GM13977 (cell line): ENCODE data around the gene PHLDB2.

Source experiments
- DNase-seq: peaks from one replicate; pipeline ENCODE4 v3.0.0; 2012; ENCODE audit warnings: low spot score
- in situ Hi-C: fragments of 300-500 bp; cut with MboI; formaldehyde crosslinking; loops from one replicate; pipeline ENCODE4 v1.12.0; 2022; ENCODE audit warnings: low sequenced_read_pairs, low pct_unique_long_range_greater_than_20kb, mixed read lengths, inconsistent platforms; ENCODE audit not compliant: unreplicated experiment
- TF ChIP-seq, protein P1 (sequence below): IDR thresholded peaks from 2 replicates; pipeline ENCODE4 v1.5.1; 2012; ENCODE audit warnings: mild to moderate bottlenecking, control low read depth; ENCODE audit not compliant: insufficient read depth; ENCODE audit errors: extremely low read depth, missing control alignments

Gene PHLDB2

DNA sequence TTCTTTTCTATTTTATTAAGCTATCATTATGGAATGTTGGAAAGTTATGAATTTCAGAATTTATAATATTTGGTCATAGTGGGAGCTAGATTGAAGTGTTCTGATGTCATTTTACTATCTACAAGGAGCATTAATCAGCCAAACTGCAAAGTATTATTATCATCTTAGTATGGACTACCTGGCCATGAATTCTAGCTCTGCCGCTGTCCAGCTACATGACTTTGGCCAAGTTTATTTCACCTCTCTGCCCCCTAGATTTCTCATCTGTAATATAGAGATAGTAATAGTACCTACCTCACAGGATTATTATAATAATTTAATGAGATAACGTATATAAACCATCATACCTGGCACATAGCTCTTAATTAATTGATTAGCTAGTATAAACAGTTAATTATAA lies 92.0 kb downstream of the PHLDB2 start:
- in situ Hi-C loops, result no loop called here
- DNase-seq, result no peak
- TF ChIP-seq, protein P1, sequence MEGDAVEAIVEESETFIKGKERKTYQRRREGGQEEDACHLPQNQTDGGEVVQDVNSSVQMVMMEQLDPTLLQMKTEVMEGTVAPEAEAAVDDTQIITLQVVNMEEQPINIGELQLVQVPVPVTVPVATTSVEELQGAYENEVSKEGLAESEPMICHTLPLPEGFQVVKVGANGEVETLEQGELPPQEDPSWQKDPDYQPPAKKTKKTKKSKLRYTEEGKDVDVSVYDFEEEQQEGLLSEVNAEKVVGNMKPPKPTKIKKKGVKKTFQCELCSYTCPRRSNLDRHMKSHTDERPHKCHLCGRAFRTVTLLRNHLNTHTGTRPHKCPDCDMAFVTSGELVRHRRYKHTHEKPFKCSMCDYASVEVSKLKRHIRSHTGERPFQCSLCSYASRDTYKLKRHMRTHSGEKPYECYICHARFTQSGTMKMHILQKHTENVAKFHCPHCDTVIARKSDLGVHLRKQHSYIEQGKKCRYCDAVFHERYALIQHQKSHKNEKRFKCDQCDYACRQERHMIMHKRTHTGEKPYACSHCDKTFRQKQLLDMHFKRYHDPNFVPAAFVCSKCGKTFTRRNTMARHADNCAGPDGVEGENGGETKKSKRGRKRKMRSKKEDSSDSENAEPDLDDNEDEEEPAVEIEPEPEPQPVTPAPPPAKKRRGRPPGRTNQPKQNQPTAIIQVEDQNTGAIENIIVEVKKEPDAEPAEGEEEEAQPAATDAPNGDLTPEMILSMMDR, result no peak

DNA sequence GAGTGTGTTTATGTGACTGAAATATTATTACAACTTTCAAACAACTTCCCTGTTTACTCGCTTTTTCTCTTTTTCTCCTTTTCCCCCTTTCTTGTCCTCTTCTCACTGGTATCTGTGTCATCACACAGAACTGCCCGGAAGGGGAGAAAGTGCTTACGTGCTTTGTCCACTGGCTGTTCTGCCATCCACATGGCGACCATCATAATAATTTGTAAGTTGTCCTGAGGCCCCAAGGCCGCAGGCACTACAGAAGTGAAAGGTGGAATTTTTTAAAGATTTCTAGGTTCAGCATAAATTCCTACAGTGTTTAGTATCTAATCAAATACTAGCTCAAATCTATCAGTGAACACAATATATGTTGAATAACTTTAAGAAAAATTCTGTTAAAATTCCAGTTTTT lies 93.0 kb downstream of the PHLDB2 start:
- in situ Hi-C loops, result no loop called here
- TF ChIP-seq, protein P1, result no peak
- no peak for DNase-seq

DNA sequence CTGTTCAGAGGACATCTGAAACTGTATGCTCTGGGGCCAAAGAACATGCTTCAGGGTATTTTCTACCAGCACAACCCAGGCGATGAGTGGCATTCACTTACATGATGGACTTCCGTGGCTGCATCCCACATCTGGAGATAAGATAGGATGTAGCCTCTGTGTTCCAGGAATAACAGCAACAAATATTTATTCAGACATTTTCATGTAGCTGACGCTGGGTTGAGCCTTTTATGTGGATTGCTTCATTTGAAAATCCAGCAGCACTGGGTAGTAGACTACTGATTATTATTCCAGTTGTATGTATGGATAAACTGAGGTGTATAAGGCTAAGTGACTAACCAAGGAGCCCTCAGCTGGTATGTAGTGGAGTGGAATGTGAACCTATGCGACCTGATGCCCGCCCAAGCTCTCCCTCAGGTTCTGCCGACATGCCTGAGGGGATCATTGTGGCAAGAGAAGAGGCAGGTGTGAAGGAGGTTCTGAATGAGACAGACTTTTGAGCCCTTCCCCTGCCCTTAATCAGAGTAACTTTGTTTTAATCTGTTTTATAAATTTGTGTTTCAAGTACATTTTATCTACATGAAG lies 93.9 kb downstream of the PHLDB2 start:
- TF ChIP-seq, protein P1, result no peak
- in situ Hi-C loops, result no loop called here
- DNase-seq, result no peak

DNA sequence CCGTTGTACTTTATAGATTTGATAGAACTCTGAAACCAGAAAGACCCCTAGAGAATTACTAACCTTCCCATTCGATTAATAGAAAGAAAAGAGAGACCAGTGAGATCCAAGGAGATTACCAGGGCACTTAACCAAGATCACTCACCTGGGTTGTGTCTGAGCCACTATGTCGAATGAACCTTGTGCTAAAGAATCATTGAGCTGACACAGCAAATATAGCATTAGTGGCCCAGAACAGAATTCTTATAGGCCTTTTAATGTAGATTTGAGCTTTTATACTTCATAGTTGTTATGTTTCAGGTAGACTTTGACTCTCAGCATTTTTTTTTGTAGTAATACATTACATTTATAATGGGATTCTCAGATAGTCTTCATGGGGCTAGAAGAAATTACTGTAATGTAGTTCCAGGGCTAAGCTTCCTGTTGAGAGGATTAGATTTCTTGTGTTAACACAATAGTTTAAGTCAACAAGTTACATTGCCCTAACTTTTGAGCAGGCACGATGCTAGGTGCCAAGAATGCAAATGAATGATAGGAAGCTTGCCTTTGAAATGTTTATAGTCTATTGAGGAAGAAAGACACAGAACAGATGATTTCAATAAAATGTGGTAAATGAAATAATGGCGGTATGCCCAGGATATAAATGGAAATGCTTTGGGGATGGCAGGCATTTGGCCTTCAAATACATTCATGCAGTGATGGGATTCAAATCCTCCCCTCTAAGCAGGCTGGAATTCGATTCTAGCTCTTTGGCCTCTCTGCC lies 95.3 kb downstream of the PHLDB2 start:
- in situ Hi-C loops, result no loop called here
- TF ChIP-seq, protein P1, result no peak
- no peak for DNase-seq

DNA sequence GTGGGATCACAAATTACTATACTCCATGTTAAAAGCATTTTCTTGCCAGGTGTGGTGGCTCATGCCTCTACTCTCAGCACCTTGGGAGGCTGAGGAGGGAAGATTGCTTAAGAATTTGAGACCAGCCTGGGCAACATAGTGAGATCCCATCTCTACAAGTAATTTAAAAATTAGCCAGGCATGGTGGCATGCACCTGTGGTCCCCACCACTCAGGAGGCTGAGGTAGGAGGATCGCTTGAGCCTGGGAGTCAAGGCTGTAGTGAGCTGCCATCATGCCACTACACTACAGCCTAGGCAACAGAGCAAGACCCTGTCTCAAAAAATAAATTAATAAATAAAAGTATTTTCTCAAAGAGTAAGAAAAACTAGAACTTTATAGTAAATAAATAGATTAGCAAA lies 96.8 kb downstream of the PHLDB2 start:
- TF ChIP-seq, protein P1, result no peak
- in situ Hi-C loops, result no loop called here
- no peak for DNase-seq

DNA sequence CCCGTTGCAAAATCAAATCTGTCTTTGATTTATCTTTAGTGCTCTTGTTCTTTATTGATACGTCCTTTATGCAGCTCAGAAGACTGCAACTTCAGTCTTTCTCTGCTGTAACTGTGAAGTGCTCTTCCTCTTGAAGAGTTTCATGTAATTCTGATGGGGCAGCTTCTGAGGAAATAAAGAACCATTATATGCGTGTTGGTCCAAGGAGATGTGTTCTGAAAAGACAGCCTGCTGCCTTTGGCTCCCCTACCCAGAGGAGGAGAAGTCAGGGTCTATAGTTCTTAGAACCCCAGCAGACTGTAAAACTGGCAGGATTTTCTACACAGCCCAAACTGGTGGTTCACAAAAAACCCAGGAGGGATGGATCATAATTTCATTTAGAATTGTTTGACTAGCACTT lies 97.4 kb downstream of the PHLDB2 start:
- TF ChIP-seq, protein P1, result no peak
- in situ Hi-C loops, result no loop called here
- DNase-seq, result no peak
